ENCODE results near the gene KLHL29. TPM values are rescaled to one million over a fixed set of nuclear protein-coding genes. Genes with fewer than 3 reads are reported as not detected.

Gene KLHL29
- total and polyA plus RNA-seq, 2 donors (not counting 3 experiments of a cell fraction or from before 2014, with no cell fraction given): 4.6 to 12.7 TPM

- POLR2A ChIA-PET: no interaction called here
- intact Hi-C loops (cut with micrococcal nuclease): no loop called here
- CTCF ChIA-PET: interaction anchor here (0.9 kb wide), 1 partner anchor 158 kb away, joined by 3 read pairs; no protein-coding TSS in a partner anchor
Measured at GRCh38 chr2:23562143-23562542, 177.2 kb downstream of the KLHL29 start.

More at GRCh38 chr2:23562143-23562542, 177.2 kb downstream of the KLHL29 start:
- FAIRE-seq (no peak), DNase-seq (ENCODE audit: low read depth, low spot score) (no peak)
- H3K27ac ChIP-seq (ENCODE audit: insufficient read depth, low read depth, low read length): no peak overlapping the region
- H3K9me3 ChIP-seq (replicated peaks; ENCODE audit: control insufficient read depth, insufficient read depth, low read length): no peaks in the 10 kb centered on the region
- H3K4me2 ChIP-seq (ENCODE audit: insufficient read depth, low read length): no peak overlapping the region
- no peak overlapping the region for H3K4me3 ChIP-seq (replicated peaks in 1 of 3; ENCODE audit: insufficient read depth in 1 of 3, low read depth in 1 of 3, low read length in 3 of 3)
- BruUV-seq (replicated peaks): no TSS peak
- no peak overlapping the region for H3K9ac ChIP-seq (replicated peaks; ENCODE audit: extremely low read depth, insufficient read depth, low read length)
- no peaks in the 10 kb centered on the region for H3K79me2 ChIP-seq (ENCODE audit: control insufficient read depth, insufficient read depth, low read length)
- H2AFZ ChIP-seq (ENCODE audit: low read depth, low read length): no peak overlapping the region
- H3K36me3 ChIP-seq (ENCODE audit: control insufficient read depth in 2 of 2, extremely low read depth in 1 of 2, insufficient read depth in 2 of 2, low read length in 2 of 2): no peaks in the 10 kb centered on the region
- no peaks in the 10 kb centered on the region for H3K9me1 ChIP-seq (replicated peaks; ENCODE audit: control insufficient read depth, extremely low read depth, insufficient read depth, low read length)
- H4K20me1 ChIP-seq (replicated peaks; ENCODE audit: control insufficient read depth, extremely low read depth, insufficient read depth, low read length): no peaks in the 10 kb centered on the region
- dilution Hi-C loops (cut with MboI; ENCODE audit: extremely low pct_ligation_motif_present, low sequenced_read_pairs): no loop called here
- no peaks in the 10 kb centered on the region for H3K27me3 ChIP-seq (ENCODE audit: control insufficient read depth in 2 of 2, insufficient read depth in 2 of 2, low read length in 2 of 2)
- H3K4me1 ChIP-seq (ENCODE audit: control insufficient read depth, extremely low read depth, insufficient read depth, low read length): no peaks in the 10 kb centered on the region
- TF ChIP-seq EZH2 (IDR thresholded peaks at IDR 0.05; ENCODE audit: borderline replicate concordance, low read depth, low read length, severe bottlenecking) (no peak), POLR2A (IDR thresholded peaks at IDR 0.05; ENCODE audit: low read depth, low read length) (no peak), POLR2AphosphoS5 (IDR thresholded peaks at IDR 0.05; ENCODE audit: insufficient read depth, low read depth, low read length) (no peak), JUN (IDR thresholded peaks at IDR 0.05; ENCODE audit: borderline replicate concordance, insufficient read depth, insufficient read length, low read depth) (no peak), GATA2 (IDR thresholded peaks at IDR 0.05; ENCODE audit: insufficient read depth, insufficient read length, low read depth, low read length) (no peak), CTCF (IDR thresholded peaks at IDR 0.05; ENCODE audit: extremely low read depth in 1 of 2, insufficient read depth in 1 of 2, low read depth in 1 of 2, low read length in 2 of 2) (no peak), FOS (IDR thresholded peaks at IDR 0.05; ENCODE audit: borderline replicate concordance, insufficient read depth, low read length) (no peak), MYC (IDR thresholded peaks at IDR 0.05; ENCODE audit: low read depth, low read length) (no peak), MAX (IDR thresholded peaks at IDR 0.05; ENCODE audit: insufficient read depth, insufficient read length) (no peak)

Measured in endothelial cell of umbilical vein (primary cell).